DMS153 (cell line): ENCODE data around the gene PABPC5.

Source experiments
- DNase-seq: peaks from one replicate; lab custom pipeline; 2025; lab: John Stamatoyannopoulos, UW

PABPC5 gene

GRCh38 chrX:91434351-91435168 lies at the start of gene PABPC5:
Gene PABPC5, plus strand, starts transcription at chrX:91434839. Its CDS starts 739 bp downstream, at chrX:91435578.
- peak; percentile 62 for DNase-seq

GRCh38 chrX:91389026-91389425 lies 45.6 kb upstream of the PABPC5 start:
- no peak for DNase-seq

- DNase-seq = no peak
Measured at GRCh38 chrX:91414713-91415112, 19.9 kb upstream of the PABPC5 start.

- DNase-seq = no peak
Measured at GRCh38 chrX:91435395-91435794, 756 bp downstream of the PABPC5 start.
